Measurements from ENCODE around the gene GDF10.

The GDF10 gene

DNA sequence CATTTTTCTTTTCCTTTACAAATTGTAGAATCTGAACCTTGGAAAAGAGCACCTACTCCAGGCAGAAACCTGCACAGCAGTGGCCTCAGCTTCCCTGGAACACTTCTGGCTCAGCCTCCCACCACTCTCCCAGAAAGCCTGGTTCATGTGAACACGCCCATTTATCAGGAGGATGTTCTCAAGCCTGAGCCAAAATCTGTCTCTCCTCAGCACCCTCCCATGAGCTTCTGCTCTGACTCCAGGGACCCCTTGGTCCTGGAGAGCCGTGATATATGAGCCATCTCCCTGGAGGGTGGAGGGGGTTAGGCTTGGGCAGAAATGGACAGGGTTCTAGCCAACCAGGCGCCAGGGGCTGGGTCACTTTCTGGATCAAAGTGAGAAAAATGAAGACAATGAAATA is 32.4 kb downstream of the GDF10 start:
- no peaks in the 10 kb centered on the region for H3K36me3 Mint-ChIP-seq
- no peak overlapping the region for H3K4me3 Mint-ChIP-seq
- H3K27ac Mint-ChIP-seq, result no peak overlapping the region
- peaks cover 15% of the 10 kb centered on the region for H3K9me3 Mint-ChIP-seq
- peaks cover 8% of the 10 kb centered on the region for H3K27me3 Mint-ChIP-seq
- CTCF ChIA-PET, result interaction anchor here (1.1 to 1.5 kb wide), 2 partner anchors 9 to 308 kb away, joined by 3 to 4 read pairs; no protein-coding TSS in a partner anchor
- DNase-seq, result no peak
- no peaks in the 10 kb centered on the region for H3K4me1 Mint-ChIP-seq

DNA sequence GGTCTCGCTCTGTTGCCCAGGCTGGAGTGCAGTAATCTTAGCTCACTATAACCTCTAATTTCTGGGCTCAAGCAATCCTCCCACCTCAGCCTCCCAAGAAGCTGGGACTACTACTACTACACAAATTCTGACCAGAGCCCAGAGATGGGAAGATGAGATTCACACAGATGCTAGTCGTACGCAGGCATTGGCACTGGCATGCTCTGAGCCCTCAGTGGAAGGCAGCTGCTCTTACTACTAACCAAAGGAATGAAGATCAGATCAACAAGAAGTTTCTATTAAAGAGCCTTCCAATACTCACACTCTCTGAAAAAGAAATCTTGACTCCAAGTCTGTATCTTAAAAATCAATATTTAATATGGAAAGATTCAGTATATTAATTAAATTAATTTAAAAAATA is 32.9 kb downstream of the GDF10 start:
- peaks cover 10% of the 10 kb centered on the region for H3K9me3 Mint-ChIP-seq
- no peak overlapping the region for H3K4me3 Mint-ChIP-seq
- peaks cover 8% of the 10 kb centered on the region for H3K27me3 Mint-ChIP-seq
- DNase-seq, result no peak
- H3K27ac Mint-ChIP-seq, result no peak overlapping the region
- CTCF ChIA-PET, result interaction anchor here (1.5 kb wide), 1 partner anchor 308 kb away, joined by 3 read pairs; no protein-coding TSS in a partner anchor
- no peaks in the 10 kb centered on the region for H3K4me1 Mint-ChIP-seq
- H3K36me3 Mint-ChIP-seq, result no peaks in the 10 kb centered on the region

DNA sequence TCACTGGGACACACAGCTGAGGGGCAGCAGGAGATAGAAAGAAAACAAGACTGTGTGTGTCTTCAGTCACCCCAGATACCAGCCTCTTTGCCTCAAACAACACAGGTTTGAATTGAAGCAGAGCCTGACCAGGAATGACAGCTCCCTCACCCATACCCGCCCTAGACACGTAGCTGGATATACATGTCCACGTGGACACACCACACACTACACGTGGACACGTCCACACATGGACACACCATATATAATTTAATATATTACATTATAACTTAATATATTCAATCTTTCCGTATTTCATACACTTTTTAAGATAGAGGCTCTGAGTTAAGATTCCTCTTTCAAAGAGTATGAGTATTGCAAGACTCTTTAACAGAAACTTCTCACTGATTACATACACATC is 33.5 kb downstream of the GDF10 start:
- Mint-ChIP-seq H3K4me1 (no peaks in the 10 kb centered on the region), H3K27me3 (peaks cover 8% of the 10 kb centered on the region), H3K4me3 (no peak overlapping the region), H3K36me3 (no peaks in the 10 kb centered on the region), H3K27ac (no peak overlapping the region), H3K9me3 (peaks cover 5% of the 10 kb centered on the region)
- DNase-seq, result no peak
- CTCF ChIA-PET, result interaction anchor here (1.5 kb wide), 1 partner anchor 309 kb away, joined by 3 read pairs; no protein-coding TSS in a partner anchor

DNA sequence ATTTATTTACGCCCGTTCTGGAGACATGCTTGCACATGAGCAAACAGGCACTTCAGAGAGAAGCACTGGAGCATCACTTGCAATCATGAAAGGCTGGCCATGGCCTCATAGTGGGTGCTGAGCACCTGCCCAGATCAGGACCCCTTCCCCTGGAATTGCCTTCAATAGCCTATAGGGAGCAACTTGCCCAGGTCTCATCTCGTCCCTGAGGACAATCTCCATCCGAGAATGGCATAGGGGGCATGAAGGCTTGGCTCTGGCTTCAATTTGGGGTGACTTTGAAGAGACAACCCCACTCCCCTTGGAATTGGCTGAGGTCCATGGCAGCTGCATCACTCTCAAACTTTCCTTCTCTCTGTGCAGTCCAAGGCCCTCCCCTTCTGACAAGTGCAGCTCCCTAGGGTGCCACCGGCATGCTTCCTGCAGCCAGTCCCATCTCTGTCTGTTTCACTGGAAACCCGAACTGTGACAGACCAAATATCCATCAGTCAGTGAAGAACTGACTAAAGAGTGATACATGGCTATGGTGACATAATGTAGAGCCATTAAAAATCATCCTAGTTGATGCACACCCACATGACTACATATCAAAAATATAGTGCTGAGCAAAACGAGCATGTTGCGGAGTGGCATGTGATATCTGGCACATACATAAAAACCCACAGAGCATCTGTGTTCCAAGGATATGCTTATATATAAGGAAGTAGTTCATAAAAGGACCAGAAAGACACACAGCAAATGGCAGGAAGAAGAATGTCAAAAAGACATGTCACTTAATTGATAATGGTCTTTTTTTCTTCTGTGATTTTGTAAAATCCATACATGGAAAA is 34.7 kb downstream of the GDF10 start:
- no peak for DNase-seq
- Mint-ChIP-seq H3K4me3 (no peak overlapping the region), H3K27me3 (peaks cover 15% of the 10 kb centered on the region), H3K27ac (no peak overlapping the region), H3K36me3 (no peaks in the 10 kb centered on the region), H3K4me1 (no peaks in the 10 kb centered on the region), H3K9me3 (no peaks in the 10 kb centered on the region)
- CTCF ChIA-PET, result interaction anchor here (0.8 kb wide), 1 partner anchor 245 kb away, joined by 3 read pairs; no protein-coding TSS in a partner anchor

DNA sequence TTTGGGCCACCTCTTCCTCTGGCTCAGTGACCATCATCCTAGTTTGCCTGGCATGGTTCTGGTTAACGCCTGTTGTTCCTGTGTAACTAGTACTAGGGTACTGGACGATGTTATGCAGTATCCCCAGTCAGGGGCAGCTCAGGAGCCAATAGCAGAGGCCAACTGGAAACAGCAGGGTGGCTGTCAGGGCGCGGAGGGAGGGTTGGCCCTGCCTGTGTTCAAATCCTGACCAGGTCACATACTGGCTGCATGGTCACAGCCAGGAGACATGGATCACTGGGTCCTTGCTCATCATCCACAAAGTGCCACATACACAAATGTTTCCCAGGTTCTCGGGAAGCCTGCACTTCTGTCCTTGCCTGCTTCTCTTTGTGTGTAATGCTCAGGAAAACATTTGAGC is 35.9 kb downstream of the GDF10 start:
- H3K4me1 Mint-ChIP-seq, result no peaks in the 10 kb centered on the region
- peaks cover 25% of the 10 kb centered on the region for H3K27me3 Mint-ChIP-seq
- no peak for DNase-seq
- H3K4me3 Mint-ChIP-seq, result no peak overlapping the region
- H3K27ac Mint-ChIP-seq, result no peak overlapping the region
- H3K36me3 Mint-ChIP-seq, result no peaks in the 10 kb centered on the region
- H3K9me3 Mint-ChIP-seq, result no peaks in the 10 kb centered on the region
- CTCF ChIA-PET, result no interaction called here

- CTCF ChIA-PET, result interaction anchor here (0.9 kb wide), 1 partner anchor 25 kb away, joined by 4 read pairs; no protein-coding TSS in a partner anchor
- DNase-seq, result no peak
- H3K9me3 Mint-ChIP-seq, result no peaks in the 10 kb centered on the region
These were observed 36.6 kb downstream of the GDF10 start for GRCh38 chr10:47336387-47337134.

DNA sequence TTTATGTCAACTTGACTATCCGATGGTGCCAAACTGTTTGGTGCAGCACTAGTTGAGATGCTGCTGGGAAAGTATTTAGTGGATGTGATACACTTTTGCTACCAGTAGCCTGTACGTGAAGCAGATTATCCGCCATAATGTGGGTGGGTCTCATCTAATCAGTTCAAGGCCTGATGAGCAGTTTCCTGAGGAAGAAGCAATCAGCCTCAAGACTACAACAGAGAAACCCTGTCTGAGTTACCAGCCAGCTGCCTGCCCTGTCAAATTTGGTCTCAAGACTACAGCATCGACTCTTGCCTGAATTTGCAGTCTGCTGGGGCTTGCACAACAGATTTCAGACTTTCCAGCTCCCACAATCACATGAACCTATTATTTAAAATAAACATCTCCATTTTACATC is 37.3 kb downstream of the GDF10 start:
- Mint-ChIP-seq H3K4me1 (no peaks in the 10 kb centered on the region), H3K4me3 (no peak overlapping the region), H3K27me3 (peaks cover 16% of the 10 kb centered on the region), H3K9me3 (no peaks in the 10 kb centered on the region), H3K27ac (no peak overlapping the region), H3K36me3 (no peaks in the 10 kb centered on the region)
- CTCF ChIA-PET, result interaction anchor here (0.9 to 1.0 kb wide), 3 partner anchors 26 to 313 kb away, joined by 3 to 4 read pairs (median 4); no protein-coding TSS in a partner anchor
- DNase-seq, result no peak

More at GRCh38 chr10:47336387-47337134, 36.6 kb downstream of the GDF10 start:
- Mint-ChIP-seq H3K36me3 (no peaks in the 10 kb centered on the region), H3K4me1 (no peaks in the 10 kb centered on the region), H3K4me3 (no peak overlapping the region), H3K27me3 (peaks cover 22% of the 10 kb centered on the region), H3K27ac (no peak overlapping the region)

DNA sequence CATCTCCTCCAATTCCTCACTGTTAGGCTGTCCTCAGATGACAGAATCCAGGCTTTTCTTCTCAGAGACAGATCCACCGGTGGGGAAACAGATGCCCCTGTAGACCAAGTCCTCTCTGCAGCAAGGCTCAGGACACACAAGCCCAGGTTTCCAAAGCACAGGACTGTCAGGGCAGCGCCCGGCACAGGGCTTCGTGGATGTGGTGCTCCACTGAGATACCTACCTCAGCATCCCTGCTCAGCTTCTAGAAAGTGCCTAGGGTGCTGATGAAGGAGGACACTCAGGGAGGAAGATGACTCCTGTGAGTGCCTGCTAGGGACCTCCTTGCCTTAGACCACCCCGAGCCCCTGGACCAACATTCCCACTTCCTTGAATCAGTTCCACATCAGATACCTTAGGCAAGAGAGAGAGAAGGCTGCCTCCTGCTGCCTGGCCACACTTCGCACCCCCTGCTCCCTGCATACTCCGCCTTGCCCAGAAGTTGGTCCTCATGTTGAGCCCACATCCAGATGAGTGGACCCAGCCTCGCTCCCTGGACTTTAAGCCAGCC is 39.3 kb downstream of the GDF10 start:
- H3K27me3 Mint-ChIP-seq, result peaks cover 16% of the 10 kb centered on the region
- H3K27ac Mint-ChIP-seq, result no peak overlapping the region
- H3K36me3 Mint-ChIP-seq, result no peaks in the 10 kb centered on the region
- H3K9me3 Mint-ChIP-seq, result no peaks in the 10 kb centered on the region
- H3K4me3 Mint-ChIP-seq, result no peak overlapping the region
- CTCF ChIA-PET, result interaction anchor here (1.9 to 3.7 kb wide), 2 partner anchors 291 to 314 kb away, joined by 16 to 35 read pairs; no protein-coding TSS in a partner anchor
- H3K4me1 Mint-ChIP-seq, result no peaks in the 10 kb centered on the region
- no peak for DNase-seq

- Mint-ChIP-seq H3K27me3 (peaks cover 16% of the 10 kb centered on the region), H3K27ac (no peak overlapping the region), H3K36me3 (no peaks in the 10 kb centered on the region), H3K4me3 (no peak overlapping the region), H3K9me3 (no peaks in the 10 kb centered on the region), H3K4me1 (no peaks in the 10 kb centered on the region)
- DNase-seq, result no peak
- CTCF ChIA-PET, result interaction anchor here (0.9 to 3.7 kb wide), 11 partner anchors 8 to 345 kb away, joined by 3 to 35 read pairs (median 4); no protein-coding TSS in a partner anchor
These were observed 40.0 kb downstream of the GDF10 start for GRCh38 chr10:47339759-47340607.

- peaks cover 16% of the 10 kb centered on the region for H3K27me3 Mint-ChIP-seq
- H3K36me3 Mint-ChIP-seq, result no peaks in the 10 kb centered on the region
- no peaks in the 10 kb centered on the region for H3K9me3 Mint-ChIP-seq
- CTCF ChIA-PET, result interaction anchor here (0.6 to 3.7 kb wide), 13 partner anchors 9 to 345 kb away, joined by 3 to 35 read pairs (median 4); no protein-coding TSS in a partner anchor
- H3K27ac Mint-ChIP-seq, result no peak overlapping the region
- H3K4me1 Mint-ChIP-seq, result no peaks in the 10 kb centered on the region
- DNase-seq, result peak; percentile 79
- no peak overlapping the region for H3K4me3 Mint-ChIP-seq
These were observed 40.7 kb downstream of the GDF10 start for GRCh38 chr10:47340608-47341170.

GRCh38 chr10:47344996-47345870 is 45.2 kb downstream of the GDF10 start:
- Mint-ChIP-seq H3K36me3 (no peaks in the 10 kb centered on the region), H3K27ac (no peak overlapping the region), H3K27me3 (peaks cover 4% of the 10 kb centered on the region), H3K4me3 (no peak overlapping the region), H3K4me1 (no peaks in the 10 kb centered on the region), H3K9me3 (no peaks in the 10 kb centered on the region)
- DNase-seq, result no peak
- CTCF ChIA-PET, result interaction anchor here (0.9 to 1.6 kb wide), 4 partner anchors 15 to 321 kb away, joined by 3 to 6 read pairs (median 4); no protein-coding TSS in a partner anchor

- CTCF ChIA-PET, result interaction anchor here (0.9 kb wide), 1 partner anchor 19 kb away, joined by 3 read pairs; no protein-coding TSS in a partner anchor
- H3K4me3 Mint-ChIP-seq, result no peak overlapping the region
- DNase-seq, result no peak
- H3K27ac Mint-ChIP-seq, result no peak overlapping the region
- no peaks in the 10 kb centered on the region for H3K27me3 Mint-ChIP-seq
- no peaks in the 10 kb centered on the region for H3K4me1 Mint-ChIP-seq
- H3K36me3 Mint-ChIP-seq, result no peaks in the 10 kb centered on the region
- no peaks in the 10 kb centered on the region for H3K9me3 Mint-ChIP-seq
These were observed 46.7 kb downstream of the GDF10 start for GRCh38 chr10:47346581-47347302.

Data from activated naive CD4-positive, alpha-beta T cell treated with anti-CD3 and anti-CD28 coated beads, Interleukin-2, amount 10 ng/mL, durations not matched to agents 7 days and 5 days (primary cell).